Islet precursor cell (in vitro differentiated cells): Measurements from ENCODE around the gene CATSPERZ.

Experiments used
- DNase-seq: peaks from one replicate; pipeline ENCODE4 v3.0.0-alpha.2; 2018

Gene CATSPERZ, protein sequence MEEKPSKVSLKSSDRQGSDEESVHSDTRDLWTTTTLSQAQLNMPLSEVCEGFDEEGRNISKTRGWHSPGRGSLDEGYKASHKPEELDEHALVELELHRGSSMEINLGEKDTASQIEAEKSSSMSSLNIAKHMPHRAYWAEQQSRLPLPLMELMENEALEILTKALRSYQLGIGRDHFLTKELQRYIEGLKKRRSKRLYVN

DNA sequence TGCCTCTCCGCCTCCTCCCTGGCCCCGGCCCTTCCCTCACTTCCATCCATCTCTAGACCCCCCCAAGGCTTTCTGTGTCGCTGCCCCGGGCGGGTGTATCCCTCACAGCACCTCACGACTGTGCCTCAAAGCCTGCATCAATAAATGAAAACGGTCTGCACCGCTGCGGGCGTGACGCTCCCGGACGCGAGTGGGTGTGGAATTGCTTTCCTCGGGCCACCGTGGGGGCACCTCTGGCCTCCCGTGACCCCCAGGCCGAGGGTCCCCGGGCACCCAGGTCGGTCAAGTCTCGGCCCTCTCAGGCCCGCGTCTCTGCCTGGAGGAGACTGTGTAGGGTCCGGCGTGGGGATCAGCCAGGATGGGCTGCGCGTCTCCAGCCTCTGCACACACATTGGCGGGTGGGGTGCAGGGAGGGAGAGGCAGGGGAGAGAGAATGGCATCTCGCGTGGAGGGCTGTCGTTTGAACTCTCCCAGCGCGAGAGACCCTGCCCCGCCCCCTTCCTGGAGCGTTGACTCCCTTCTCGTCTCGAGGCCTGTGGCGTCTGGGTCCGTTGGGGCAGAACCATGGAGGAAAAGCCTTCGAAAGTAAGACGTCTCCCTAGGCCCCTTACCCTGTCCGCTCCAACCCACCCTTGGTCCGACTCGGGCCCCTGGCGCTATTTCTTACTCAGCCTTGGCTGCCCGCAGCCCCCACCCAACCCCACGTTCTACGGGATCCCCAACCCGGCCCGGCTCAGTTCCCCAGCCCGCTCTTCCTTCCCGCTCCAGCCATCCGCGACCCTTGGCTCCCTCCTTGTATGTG lies at the start of gene CATSPERZ:
TSS of gene CATSPERZ (plus strand) at position 512 of the 802 bp plus-strand sequence. CDS start at position 565, 53 bp downstream.
- DNase-seq: no peak

DNA sequence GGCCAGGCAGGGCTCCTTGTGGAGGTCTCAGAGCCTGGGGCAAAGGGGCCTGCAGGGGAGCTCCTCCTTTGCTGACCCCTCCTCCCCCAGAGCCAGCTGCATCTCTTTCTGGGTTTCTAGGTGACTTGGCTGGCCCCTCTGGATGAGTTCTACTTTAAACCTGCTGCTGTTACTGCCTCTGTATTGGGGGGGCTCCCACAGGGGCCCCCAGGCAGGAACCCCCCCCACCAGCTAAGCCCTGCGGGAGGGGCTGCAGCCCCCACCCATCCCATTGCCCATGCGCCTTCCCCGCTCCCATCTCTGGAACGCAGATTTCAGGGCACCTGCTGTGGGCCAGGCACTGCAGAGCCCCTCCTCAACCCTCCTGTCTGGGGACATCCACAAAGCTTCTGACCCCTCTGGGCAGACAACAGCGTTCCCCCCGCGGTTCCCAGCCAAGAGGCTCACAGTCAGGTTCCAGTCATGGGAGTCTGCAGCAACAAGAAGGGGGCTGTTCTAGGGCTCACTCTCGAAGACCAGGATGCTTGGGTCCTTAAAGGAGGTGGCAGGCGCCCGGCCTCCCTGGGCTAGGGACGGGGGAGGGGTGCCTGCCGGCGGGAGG lies 49.6 kb upstream of the CATSPERZ start:
- no peak for DNase-seq

DNA sequence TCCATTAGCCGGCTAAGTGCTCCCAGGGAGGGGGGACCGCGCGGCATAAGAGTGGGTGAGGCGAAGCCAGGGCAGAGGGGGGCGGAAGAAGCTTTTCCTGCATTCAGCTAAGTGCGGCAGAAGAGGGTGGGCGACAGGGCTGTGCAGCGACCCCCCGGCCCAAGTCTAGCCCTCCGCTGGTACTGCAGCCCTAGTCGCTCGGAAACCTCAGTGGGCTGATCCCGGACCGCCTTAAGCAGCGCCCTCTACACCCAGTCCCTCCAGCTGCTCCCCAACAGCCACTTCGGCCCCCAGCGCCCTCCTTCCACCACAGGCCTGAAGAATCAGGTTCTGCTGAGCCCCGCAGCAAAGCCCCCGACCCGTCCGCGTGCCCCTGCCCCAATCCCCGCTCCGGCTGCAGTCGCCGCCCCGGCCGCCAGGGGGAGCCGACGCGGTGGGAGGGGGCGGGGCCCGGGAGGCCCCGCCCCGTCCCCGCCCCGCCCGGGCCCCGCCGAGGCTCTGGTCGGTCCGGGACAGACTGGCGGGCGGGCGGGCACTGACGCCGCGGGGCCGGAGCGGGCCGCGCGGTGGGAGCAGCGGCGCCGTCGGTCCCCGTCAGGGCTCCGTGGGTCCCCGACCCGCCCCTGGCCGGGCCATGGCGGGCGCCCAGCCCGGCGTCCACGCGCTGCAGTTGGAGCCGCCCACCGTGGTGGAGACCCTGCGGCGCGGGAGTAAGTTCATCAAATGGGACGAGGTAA lies 49.0 kb upstream of the CATSPERZ start, which contains the start of gene PLCB3:
TSS of gene PLCB3 (plus strand) at position 515 of the 737 bp plus-strand sequence. CDS start at position 635, 120 bp downstream.
- peak; percentile 79 for DNase-seq

DNA sequence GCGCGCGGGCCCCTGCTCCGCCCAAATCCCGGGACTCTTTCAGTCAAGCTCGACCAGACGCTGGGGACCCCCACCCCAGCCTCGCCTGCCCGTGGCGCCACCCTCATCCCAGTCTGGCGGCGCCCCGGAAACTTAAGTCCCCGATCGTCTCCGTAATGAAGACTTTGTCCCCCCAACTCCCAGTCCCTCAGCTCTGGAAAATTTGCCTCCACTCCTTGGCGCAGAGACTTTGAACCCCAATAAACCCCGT lies 48.5 kb upstream of the CATSPERZ start:
- DNase-seq: no peak

DNA sequence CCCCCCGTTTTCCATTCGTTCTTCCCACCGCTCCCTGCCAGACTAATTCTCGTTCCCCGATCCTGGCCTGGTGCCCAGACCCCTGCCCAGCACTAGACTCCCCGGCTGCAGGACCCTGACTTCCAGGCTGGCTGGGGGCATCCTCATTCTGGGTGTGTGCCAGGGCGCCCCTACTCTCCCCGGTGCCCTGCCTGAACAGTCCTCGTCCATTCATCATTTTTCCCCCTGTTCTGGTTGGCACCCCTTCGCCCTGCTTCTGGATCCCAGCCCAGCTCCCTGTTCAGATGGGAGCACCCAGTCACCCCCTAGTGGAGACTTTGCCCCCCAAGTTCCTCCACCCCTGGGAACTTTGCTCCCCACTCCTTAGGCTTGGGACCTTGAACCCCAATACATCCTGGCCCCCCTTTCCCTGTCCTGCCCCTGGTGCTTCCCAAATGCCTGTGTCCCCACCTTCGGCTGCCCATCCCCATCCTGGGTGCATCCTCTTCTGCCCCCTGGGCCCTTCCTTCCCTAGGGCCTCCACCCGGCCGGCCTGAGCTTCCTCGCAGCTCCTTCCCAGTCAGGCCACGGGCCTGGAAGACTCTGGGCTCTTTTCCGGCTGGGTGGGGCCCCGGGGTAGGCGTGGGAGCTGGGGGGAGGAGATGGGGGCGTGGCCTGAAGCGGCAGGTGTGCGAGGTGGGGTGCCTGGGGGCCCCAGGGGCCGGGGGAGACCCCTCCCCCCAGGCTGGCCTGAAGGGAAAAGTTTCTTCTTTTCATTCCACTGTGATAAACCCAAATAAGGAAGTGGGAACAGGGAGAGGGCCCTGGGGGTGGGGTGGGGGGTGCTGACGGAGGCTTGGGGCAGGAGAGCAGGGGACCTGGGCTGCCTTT lies 47.9 kb upstream of the CATSPERZ start:
- peak; percentile 75 for DNase-seq

DNA sequence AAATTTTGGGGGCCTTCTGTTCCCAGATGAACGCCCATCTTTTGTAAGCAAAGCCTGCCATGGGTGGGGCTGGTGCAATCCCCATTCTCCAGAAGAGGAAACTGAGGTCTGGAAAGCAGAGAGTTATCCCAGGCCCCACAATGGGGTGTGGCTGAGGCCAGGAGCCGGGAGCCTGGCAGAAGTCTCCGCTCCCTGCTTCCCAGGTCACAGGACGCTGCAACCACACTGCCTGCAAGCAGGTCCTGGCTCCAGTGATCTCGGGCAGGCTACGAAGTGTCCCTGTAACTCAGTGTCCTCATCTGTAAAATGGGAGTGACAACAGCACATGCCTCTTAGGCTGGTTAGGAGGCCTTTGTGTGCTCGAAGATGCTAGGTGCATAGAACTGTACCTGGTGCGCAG lies 47.1 kb upstream of the CATSPERZ start:
- DNase-seq: no peak

DNA sequence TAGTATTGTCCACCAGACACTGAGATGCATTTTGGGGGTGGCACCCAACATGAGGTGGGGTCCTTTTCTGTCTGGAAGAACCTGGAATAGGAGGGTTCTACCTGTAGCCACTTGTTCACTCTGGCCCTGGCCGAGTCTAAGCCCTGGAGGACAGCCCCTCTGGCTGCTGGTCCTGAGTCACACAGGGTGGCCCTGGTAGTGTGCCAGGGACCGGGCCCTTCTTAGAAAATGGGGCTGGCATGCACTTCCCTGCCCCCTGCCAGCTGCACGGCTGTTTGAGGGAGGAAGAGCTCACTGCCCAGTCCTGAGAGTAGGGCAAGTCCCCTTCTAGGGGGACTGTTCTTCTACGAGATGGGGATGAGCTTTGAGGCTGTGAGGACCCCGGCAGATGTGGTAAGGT lies 46.7 kb upstream of the CATSPERZ start:
- no peak for DNase-seq

DNA sequence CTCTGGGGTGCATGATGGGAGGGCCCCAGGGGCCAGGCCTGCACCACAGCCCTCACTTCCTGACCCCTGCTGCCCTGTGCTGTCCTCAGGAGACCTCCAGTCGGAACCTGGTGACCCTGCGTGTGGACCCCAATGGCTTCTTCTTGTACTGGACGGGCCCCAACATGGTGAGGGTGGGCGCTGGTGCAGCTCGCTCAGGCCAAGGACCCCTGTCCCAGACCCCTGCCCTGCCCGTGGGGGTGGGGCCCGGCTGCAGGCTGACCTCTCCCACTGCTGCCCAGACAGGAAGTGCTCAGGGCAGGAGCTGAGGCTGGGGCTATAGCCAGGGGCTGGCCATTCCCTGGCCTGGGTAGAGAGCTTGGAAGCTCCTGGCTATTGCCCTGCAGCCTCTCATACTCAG lies 45.8 kb upstream of the CATSPERZ start:
- no peak for DNase-seq

DNA sequence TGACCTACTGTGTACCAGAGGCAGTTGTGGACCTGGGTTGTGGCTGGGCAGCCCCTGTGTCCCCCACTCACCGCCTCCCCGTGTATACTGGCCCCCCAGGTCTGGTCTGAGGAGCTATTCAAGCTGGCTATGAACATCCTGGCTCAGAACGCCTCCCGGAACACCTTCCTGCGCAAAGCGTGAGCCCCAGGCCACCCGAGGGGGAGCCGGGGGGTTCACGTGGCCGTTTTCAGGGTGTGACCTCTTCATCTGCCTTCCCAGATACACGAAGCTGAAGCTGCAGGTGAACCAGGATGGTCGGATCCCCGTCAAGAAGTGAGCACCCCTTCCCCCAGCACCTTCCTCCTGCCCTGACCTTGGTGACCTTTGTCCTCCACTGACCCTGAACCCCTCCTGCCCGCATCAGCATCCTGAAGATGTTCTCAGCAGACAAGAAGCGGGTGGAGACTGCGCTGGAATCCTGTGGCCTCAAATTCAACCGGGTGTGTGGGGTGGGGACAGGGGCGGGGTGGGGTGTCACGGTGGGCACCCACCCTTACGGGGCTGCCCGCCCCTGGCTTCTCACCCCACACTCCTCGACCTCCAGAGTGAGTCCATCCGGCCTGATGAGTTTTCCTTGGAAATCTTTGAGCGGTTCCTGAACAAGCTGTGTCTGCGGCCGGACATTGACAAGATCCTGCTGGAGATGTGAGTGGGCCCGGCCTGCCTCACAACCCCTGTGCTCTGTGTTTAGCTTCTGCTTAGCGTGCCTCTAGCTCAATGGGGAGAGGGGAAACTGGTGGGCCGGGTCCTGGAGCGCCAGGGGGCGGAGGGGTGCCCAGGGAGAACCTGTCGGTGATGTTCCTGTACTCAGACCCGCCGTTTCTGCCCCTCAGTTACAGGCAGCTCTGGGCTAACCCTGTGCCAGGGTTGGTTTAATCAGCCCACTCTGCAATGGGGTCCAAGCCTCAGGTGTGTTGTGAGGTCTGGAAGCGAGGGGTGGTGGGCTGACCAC lies 44.7 kb upstream of the CATSPERZ start:
- DNase-seq: no peak

DNA sequence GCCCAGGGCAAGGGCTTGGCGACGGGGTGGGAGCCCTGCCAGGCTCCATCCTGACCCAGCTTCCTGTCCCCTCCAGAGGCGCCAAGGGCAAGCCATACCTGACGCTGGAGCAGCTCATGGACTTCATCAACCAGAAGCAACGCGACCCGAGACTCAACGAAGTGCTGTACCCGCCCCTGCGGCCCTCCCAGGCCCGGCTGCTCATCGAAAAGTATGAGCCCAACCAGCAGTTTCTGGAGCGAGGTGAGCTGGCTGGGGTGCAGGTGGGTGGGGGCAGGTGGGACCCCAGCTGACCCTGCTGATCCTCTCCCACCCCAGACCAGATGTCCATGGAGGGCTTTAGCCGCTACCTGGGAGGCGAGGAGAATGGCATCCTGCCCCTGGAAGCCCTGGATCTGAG lies 43.9 kb upstream of the CATSPERZ start:
- no peak for DNase-seq

DNA sequence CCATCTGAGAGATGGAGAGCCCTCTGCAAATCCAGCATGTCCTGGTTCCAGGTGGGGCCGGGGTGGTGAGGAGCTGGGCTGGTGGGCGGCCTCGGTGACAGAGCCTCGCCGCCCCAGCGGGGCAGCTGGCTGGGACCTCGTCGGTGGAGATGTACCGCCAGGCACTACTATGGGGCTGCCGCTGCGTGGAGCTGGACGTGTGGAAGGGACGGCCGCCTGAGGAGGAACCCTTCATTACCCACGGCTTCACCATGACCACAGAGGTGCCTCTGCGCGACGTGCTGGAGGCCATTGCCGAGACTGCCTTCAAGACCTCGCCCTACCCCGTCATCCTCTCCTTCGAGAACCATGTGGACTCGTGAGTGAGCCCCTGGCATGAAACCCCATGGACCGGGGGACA lies 41.8 kb upstream of the CATSPERZ start:
- DNase-seq: no peak

DNA sequence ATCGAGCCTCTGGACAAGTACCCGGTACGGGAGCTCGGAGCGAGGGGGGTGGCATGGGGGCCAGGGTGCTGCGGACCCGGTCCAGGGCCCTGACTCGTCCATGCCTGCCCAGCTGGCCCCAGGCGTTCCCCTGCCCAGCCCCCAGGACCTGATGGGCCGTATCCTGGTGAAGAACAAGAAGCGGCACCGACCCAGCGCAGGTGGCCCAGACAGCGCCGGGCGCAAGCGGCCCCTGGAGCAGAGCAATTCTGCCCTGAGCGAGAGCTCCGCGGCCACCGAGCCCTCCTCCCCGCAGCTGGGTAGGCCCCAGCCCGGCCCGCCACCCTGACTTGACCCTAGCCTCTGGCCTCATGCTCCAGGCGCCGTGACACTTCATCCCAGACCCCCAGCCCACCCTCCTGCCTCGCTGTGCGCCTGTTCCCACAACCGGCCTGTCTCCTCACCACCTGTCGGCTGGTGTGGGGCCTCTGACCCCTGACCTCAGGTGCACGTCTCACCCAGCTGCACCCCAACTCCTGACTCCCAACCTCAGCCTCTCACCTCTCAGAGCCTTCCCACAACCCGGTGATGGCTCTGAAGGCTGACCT lies 41.1 kb upstream of the CATSPERZ start:
- DNase-seq: no peak

DNA sequence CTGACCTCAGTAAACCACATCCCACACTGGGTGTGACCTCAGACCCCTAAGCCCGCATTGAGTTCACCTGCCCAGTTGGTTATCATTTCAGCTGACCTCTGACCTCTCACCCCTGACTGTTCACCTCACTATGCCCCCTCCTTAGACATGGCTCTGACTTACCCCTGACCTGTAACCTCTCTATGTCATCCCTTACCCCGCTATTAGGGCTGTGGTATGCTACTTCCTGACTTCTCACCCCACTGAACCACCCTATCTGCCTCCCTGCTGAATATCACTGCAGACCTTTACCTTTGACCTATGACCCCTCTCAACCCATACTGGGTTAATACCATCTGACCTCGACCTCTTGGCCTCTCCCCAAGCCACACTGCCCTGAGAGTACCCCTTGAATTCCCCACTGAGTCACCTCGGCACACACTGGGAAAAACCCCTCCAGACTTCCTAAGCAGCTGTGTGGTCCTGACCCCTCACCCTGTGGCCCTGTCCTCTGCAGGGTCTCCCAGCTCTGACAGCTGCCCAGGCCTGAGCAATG lies 40.6 kb upstream of the CATSPERZ start:
- no peak for DNase-seq

DNA sequence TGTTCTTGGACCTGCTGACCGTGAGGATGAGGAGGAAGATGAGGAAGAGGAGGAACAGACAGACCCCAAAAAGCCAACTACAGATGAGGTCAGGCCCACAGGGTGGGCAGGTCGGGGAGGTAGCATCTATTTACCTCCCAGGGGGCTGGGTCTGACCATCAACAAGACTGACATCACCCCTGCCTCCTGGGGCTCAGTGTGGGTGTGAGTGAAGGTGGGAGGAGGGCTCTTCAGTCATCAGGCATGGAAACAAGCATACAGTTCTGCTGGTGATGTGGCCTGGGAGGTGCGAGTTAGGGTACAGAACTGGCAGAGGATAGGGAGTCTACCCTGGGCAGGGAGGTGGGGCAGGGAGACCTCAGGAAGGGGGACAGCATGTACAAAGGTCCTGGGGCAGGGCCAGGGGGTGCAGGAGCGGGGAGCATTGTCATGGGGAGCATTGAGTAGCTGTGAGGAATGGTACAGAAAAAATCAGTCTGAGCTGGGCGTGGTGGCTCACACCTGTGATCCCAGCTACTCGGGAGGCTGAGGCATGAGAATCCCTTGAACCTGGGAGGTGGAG lies 39.9 kb upstream of the CATSPERZ start:
- DNase-seq: no peak

DNA sequence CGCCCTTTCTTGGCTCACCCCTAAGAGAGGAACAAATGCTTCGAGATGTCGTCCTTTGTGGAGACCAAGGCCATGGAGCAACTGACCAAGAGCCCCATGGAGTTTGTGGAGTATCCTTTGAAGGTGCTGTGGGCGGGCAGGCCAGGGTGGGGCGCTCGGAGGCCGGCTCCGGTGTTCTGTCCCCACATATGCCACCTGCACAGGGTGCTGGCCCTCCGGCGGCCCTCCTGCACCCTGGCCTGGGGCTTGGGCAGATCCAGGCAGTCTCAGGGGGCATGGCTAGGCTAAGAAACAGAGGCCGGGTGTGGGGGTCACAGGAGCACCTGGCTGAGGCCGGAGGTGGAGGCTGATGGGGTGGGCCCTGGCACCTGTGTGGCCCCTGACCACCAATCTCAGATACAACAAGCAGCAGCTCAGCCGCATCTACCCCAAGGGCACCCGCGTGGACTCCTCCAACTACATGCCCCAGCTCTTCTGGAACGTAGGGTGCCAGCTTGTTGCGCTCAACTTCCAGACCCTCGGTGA lies 38.5 kb upstream of the CATSPERZ start:
- DNase-seq: no peak

DNA sequence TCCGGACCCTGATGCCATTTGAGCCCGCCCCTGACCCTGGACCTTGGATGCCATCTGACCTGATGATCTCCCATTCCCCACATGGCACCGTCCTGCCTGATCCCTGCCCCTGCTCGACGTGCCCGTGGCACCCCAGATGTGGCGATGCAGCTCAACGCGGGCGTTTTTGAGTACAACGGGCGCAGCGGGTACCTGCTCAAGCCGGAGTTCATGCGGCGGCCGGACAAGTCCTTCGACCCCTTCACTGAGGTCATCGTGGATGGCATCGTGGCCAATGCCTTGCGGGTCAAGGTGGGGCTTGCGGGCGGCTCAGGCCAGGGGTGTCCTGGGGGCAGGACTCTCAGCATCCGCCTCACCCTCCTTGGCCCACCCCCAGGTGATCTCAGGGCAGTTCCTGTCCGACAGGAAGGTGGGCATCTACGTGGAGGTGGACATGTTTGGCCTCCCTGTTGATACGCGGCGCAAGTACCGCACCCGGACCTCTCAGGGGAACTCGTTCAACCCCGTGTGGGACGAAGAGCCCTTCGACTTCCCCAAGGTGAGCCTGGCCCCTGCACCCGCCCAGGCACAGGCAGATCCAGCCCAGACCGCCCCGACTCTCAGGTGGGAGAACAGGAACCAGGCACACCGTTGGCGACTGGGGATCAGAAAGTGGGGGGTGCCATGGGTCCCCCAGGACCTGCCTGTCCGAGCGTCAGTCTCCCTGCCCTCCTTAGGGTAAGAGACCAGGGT lies 37.7 kb upstream of the CATSPERZ start:
- no peak for DNase-seq

DNA sequence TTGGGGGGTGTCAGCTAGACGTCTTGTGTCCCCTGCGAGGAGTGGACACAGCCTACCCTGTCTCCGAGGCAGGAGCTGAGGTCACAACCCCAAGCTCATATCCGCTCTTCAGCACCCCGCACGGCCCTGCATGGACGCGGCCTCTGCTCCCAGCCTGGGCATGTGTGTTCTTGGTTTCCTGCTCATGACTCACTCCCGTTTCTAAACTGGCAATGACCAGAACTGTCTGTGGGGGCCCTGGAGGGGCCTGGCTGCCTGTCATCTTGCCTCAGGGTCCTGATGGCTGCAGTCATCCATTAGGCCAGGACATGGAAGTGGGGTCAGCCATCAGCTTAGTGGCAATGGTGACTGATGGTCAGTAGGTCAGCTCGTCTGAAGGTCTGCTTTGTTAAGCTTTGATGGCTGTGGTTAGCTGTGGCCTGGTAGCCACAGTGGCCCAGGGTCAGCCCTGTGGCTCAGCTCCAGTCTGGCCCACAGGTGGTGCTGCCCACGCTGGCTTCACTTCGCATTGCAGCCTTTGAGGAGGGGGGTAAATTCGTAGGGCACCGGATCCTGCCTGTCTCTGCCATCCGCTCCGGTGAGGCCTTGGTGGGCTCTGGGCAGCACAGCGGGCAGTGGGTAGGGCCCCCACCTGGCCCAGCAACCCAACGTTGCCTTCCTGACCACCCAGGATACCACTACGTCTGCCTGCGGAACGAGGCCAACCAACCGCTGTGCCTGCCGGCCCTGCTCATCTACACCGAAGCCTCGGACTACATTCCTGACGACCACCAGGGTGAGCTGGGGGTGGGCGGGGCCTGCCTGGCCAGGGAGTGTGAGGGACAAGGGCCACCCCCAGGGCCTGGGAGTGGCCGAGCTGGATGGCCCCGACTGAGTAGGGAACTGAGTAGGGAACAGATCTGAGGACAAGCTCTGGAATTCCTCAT lies 36.9 kb upstream of the CATSPERZ start:
- DNase-seq: peak; percentile 93

DNA sequence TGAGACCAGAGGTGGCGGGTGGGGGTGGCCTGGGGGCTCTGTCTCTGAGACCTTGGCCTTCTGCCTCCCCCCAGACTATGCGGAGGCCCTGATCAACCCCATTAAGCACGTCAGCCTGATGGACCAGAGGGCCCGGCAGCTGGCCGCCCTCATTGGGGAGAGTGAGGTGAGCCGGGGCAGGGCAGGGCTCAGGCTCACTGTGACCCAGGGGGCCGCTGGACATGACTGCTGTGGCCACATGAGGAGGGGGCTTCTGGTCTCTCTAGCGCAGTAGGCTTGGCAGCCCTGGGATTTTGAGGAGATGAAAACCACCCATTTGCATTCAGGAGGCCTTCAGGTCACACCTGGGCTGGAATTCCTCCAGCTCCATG lies 36.2 kb upstream of the CATSPERZ start:
- DNase-seq: no peak
